Right cardiac atrium (tissue), 5 donors: ENCODE measurements around the gene CALD1. TPM values are rescaled to one million over a fixed set of nuclear protein-coding genes. Genes with fewer than 3 reads are reported as not detected.

Source experiments
- ATAC-seq, 2 donors: fragments of 200-7000 bp; cut with Tn5 transposase; one replicate each; pipeline versions ENCODE4 v1.8.0 to v1.9.1; 2020; ENCODE audit warnings: moderate library complexity in 2 of 2, mild to moderate bottlenecking in 1 of 2
- DNase-seq, 3 donors: peaks; one replicate each; pipeline ENCODE4 v3.0.0-alpha.2; 2020
- H3K27ac ChIP-seq: one replicate; pipeline ENCODE4 v1.5.1; 2013; ENCODE audit warnings: mild to moderate bottlenecking, low read length, control low read depth, moderate library complexity
- H3K27me3 ChIP-seq: one replicate; pipeline ENCODE4 v1.6.1; 2013; ENCODE audit not compliant: control insufficient read depth, insufficient read depth
- H3K4me1 ChIP-seq: one replicate; pipeline ENCODE4 v1.6.1; 2013; ENCODE audit warnings: low read length; ENCODE audit not compliant: control insufficient read depth, insufficient read depth
- H3K4me3 ChIP-seq: one replicate; pipeline ENCODE4 v1.5.1; 2013; ENCODE audit warnings: low read length, control low read depth
- H3K9me3 ChIP-seq: one replicate; pipeline ENCODE4 v1.6.1; 2013; ENCODE audit warnings: low read length; ENCODE audit not compliant: control insufficient read depth
- intact Hi-C, 4 donors: fragments of 100-400 bp; cut with DNase I; formaldehyde crosslinking; loops; one replicate each; pipeline versions ENCODE4 v1.11.0 to v1.14.0; 2022 to 2023
- polyA plus RNA-seq: library from polyadenylated mRNA; stranded (reverse); fragments of 200-250 nt; gene quantifications from one replicate; pipeline ENCODE4 v1.2.3, GENCODE V29; 2013
- total RNA-seq, 4 donors: library from RNA; stranded (reverse); fragmentation: NEBNext Ultra II Directional; extraction: Animal tissue kit (Norgen Biotek cat#: 25700); gene quantifications; one replicate each; pipeline ENCODE4 v1.2.1, GENCODE V29; 2021
- donor health status: healthy with polysubstance abuse.
- donor health status: DM: no; HTN: yes; CAD: no.
- donor health status: DM: no; HTN: no; CAD: no.
- donor health status: DM: no; HTN: yes; CAD: no; lungs with severe emphysema.
- donor health status: DM: yes; HTN: yes; CAD: no.

Gene CALD1
- total and polyA plus RNA-seq, 5 donors: 93.9 to 214 (median 135) TPM

DNA sequence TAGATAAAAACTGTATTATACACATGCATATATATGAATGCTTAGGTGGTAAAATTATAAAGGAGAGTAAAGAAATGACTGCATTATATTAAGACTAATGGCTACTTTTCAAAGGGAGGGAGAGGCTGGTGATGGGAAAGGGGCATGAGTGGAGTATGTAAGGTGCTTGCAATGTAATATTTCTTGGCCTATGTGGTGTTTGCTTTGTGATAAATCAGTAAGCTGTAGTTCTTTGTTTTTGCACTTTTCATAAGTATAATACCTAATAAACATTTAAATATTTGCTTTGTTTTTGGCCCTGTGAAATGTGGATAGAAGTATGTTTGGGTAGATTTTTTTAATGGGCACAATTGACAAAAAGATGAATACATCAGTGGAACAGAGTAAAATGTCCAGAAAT, 232.8 kb downstream of the CALD1 start:
- no peaks in the 10 kb centered on the region for H3K9me3 ChIP-seq
- DNase-seq (no peak), ATAC-seq (no peak)
- H3K27ac ChIP-seq: no peak overlapping the region
- intact Hi-C loops: no loop called here
- H3K4me1 ChIP-seq: no peaks in the 10 kb centered on the region
- no peaks in the 10 kb centered on the region for H3K27me3 ChIP-seq
- no peak overlapping the region for H3K4me3 ChIP-seq

Other genes with a start within 250 kb of the CALD1 start
- gene AKR1B15, start 230.5 kb upstream of the CALD1 start, total RNA-seq: not detected
- gene AKR1B15, start 230.5 kb upstream of the CALD1 start, polyA plus RNA-seq: 0.07 TPM
- gene BPGM, start 132.8 kb upstream of the CALD1 start, total RNA-seq: 10 to 100 TPM; 12.9 to 18.2 (median 14.3) TPM
- 16.7 TPM for gene BPGM, start 132.8 kb upstream of the CALD1 start, polyA plus RNA-seq
- 1 to 10 TPM; 1.2 to 3.4 (median 1.8) TPM for gene AGBL3, start 206.9 kb downstream of the CALD1 start, total RNA-seq
- gene AGBL3, start 206.9 kb downstream of the CALD1 start, polyA plus RNA-seq: 0.81 TPM